GM21528 (cell line): ENCODE results near the gene KRT85.
"Not testable (repeated sequence)": the region's sequence is repeated elsewhere in the genome, so short reads cannot be mapped to it uniquely, and the experiment has no call there.

ENCODE experiments used
- ATAC-seq: cut with Tn5 transposase; IDR thresholded peaks from one replicate; pipeline ENCODE4 v1.9.1; 2021; ENCODE audit warnings: mild to moderate bottlenecking, moderate library complexity; ENCODE audit not compliant: unreplicated experiment, low FRiP score

The KRT85 gene

DNA sequence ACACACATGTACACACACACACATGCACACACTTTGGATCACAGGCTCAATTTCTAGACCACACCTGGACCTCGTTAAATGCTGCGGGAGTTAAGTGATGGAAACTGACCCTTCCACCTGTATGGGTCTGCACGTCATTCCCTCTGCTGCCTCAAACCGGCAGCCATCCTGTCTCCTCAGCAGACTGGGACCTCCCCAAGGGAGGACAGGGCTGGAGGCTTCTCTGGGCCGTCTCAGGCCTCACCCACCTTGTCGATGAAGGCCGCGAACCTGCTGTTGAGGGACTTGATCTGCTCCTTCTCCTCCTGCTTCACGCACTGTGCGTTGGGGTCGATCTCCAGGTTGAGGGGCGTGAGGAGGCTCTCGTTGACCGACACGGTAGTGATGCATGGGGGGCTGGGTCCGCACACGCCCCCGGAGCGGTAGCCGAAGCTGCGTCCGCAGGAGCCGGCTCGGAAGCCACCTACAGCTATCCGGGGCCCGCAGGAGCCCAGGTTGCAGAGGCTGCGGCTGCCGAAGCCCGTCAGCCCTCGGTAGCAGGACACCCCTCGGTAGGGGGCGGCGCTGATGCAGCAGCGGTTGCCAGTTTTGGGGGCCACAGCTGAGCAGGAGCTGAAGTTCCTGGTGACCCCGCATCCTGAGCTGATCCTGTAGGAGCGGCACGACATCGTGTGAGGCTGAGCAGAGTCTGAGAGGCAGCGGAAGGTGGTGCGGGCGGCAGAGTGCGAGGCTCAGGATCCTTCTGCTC lies at the start of gene KRT85:
KRT85 (minus strand) TSS at position 744 of the 748 bp plus-strand sequence; CDS start at position 668, 76 bp downstream.
- ATAC-seq, result no peak

DNA sequence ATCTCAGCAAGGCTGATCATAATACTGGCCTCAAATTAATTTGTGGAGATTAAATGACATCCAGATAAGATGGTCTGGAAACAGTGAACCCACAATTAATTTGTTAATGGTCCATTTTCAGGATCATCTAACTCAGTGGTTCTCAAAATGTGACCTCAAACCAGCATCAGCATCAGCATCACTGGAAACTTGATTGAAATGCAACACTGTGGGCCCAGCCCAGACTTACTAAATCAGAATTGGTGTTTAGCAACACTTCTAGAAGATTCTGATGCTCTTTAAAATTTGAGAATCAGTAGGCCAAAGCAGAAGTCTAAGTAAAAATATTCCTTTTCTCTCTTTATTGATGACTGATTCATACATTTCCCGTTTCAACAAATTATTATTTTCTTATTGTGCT lies 49.5 kb upstream of the KRT85 start:
- ATAC-seq, result no peak

DNA sequence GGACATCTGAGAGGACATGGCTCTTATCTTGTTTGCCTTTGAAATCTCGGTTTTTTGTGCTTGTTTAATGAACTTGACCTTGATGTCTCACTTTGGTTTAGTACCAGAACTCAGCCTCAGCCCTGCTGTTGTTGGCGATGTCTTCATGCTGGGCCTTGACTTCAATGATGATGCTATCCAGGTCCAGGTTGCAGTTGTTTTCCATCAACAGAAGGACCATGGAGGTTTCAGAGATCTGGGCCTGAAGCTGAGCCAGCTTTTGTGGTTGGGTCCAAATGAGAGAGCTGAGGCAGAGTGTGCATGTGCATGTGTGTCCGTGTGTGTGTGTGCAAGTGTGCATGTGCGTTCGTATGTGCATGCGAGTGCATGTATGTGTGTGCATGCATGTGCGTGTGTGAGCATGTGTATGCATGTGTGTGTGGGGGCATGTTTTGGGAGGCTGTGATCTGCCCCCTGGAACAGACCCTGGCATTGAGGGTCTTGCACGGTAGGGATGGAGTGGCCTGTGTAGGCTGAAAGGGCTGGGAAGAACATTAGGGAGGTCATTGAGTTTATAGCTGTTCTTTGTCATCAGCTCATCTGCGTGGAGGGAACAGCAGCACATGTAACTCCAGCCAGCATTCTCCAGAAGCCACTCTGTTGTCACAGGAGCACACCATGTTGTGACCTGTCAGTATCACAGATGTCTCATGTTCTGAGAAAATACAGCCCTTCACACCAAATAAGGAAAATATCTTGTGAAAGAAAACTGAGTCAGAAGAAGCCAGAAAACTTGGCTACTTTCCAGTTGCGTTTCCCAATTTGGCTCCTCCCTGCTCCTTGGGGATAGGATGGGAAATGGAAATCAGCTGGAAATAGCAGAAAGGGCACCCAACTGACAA lies 48.8 kb upstream of the KRT85 start:
- ATAC-seq, result no peak

DNA sequence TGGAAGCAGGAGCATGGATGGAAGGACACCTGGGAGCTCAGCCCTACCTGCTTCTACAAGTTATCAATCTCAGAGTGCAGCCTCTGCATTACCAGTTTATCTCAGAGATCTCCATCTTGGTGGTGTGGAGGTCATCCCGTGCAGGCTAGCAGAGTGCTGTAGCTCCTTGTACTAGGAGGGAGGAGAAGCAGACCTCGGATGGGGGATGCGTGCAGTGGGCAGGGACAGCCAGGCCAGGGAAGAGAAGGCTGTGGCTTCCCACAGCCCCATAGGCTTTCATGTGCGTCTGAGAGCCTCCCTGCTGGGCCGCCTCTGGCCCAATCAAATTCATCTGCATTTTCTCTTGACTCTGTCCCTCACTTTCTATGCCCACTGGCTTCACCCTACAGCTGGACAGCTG lies 47.7 kb upstream of the KRT85 start:
- ATAC-seq, result no peak

DNA sequence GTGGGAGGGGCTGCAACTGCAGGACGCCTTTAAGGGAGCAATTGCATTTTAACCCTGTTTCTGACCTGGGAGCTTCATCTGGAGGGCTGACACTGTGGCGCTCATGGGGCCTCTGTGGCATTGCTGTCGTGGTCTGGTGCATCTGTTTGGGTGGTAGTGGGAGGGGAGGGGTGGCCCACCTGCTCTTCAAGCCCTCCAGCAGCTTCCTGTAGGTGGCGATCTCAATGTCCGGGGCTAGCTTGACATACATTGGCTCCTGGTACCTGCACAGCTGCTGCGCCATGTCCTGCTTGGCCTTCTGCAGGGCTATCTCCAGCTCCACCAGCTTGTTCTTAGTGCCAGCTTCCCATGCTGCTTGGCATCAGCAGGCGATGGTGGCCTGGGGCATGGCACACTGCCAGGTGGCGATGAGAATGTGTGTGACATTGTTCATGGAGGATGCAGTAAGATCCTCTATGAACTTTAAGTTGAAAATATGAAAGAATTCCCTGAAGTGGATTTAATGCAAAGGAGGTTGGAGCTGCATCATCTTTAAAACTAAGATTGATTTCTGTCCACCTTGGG lies 46.6 kb upstream of the KRT85 start:
- no peak for ATAC-seq

DNA sequence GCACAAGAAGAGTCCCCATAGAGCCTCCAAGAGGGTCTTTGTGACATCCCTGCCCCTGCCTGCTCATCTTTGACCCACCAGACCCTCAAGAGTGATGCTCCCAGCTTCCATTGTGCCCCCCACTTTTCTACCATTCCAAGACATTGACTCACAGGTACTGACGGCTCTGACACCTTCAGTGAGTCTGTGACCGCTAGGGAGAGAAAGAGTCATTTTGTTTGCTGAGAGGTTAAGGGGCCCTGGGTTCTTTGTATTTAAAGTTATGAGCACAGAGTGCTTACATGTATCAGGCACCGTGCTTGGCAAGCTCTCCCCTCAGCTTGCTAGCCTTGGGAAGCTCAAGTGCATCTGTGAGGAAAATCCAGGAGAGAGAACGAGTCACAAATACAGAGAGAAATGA lies 45.9 kb upstream of the KRT85 start:
- ATAC-seq, result no peak

DNA sequence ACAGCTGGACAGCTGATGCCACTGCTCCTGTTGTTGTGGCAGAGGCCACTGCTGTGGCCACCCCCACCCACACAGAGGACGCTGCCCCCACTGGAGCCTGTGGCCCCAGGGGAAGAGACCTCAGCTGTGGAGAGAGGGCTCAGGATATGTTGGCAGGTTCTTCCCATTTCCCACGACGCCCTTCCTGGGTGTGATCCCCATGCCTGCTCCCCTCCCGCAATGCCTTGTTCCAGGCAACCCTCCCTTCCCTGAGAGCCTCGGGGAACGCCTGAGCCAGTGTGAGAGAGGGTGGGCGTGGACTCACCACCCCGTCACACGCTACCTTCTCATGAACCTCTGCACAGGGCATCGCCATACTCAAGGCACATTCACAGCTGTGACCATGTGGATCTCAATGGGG lies 44.5 kb upstream of the KRT85 start:
- ATAC-seq, result no peak

DNA sequence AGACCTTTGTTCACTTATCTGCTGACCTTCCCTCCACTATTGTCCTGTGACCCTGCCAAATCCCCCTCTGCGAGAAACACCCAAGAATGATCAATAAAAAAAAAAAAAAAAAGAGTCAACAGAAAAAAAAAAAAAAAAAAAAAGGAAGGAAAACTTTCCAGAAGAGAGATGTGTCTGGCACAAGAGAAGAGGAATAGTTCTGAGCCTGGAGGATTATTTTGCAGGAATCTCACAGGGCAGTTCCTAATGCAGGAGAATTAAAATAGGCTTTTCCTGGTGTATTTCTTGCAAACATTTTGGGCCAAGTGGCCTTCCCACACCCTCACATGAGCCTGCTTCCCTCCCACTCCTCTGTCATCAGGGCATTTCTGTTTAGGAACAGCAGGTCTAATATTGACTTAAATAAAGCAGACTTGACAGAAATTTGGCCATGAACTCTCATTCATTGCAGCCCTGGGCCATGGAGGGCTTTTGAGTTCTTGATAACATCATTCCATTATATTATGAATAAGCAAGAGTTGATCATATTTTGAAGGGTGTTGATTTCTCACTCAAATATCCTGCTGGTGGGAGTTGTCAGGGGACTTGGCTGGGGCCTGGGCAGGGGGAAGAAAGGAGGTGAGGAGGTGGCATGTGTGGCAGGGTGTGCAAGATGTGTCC lies 43.4 kb upstream of the KRT85 start:
- ATAC-seq, result not testable (repeated sequence)

DNA sequence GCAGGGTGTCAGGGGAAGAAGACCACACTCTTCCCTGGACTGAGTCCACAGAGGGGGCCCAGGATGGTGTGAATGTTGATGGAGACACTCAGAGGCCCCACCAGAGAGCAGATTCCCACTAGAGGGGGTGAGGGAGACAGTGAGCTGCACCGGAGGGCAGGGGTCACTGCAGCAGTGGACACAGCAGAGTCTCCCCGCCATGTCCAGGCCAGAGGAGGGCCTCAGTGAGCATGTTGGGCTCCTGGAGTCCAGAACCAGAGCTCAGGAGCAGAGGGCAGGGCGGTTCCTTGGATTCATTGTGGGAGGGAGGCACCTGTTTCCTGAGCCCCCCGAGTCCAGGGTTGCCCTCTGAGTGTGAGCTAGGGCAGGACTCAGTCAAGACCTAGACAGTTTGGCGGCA lies 40.6 kb upstream of the KRT85 start:
- ATAC-seq, result no peak

DNA sequence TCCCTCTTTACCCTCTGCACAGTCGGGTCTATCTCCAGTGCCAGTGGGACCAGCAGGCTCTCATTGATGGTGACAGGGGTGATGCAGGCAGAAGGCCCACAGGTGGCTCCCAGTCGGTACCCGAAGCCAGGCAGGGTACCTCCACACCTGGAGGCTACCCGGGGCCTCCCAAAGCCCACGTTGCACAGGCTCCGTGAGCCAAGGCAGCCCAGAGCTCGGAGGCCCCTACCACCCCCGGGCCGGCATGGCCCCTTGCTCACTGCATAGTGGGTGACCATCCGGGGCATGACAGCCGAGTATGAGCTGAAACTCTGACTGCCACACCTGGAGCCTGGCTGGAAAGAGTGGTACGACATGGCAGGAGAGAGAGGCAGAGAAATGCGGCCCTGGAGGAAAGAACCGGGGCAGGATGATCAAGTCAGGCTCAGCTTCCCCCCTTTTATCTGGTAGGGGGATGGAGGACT lies 38.7 kb upstream of the KRT85 start, which contains the start of gene KRT82:
KRT82 (minus strand) TSS at position 414 of the 464 bp plus-strand sequence; CDS start at position 356, 58 bp downstream.
- no peak for ATAC-seq

DNA sequence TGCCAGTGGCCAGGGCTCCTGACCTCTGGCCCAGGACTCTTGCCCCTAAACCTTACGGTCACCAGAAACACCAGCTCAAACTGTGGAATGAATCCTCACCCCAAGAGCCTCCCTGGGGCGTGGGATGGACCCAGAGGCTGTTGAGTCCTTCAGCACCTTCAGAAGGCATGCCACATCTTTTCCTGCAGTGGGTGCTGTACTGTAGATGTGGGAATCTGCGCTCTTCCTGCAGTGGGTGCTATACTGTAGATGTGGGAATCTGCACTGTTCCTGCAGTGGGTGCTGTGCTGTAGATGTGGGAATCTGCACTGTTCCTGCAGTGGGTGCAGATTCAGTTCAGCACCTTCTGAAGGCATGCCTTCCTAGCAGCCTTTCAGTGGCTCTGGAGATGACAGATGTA lies 37.7 kb upstream of the KRT85 start:
- ATAC-seq, result no peak

DNA sequence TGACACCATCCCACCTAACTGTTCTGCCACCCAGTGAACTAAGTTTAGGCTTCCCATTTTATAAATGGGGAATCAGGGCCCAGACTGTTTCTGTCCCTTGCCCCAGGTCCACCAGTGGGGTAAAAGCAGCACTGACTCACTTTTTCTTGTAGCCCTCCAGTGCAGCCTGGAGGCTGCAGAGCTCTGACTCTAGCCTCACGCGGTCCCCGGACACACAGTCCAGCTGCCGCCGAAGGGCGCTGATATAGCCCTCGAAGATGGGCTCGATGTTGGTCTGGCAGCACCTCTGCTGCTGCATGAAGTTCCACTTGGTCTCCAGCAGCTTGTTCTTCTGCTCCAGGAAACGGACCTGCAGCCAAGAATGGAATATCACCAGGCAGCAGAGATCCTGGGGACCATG lies 36.3 kb upstream of the KRT85 start:
- ATAC-seq, result no peak

DNA sequence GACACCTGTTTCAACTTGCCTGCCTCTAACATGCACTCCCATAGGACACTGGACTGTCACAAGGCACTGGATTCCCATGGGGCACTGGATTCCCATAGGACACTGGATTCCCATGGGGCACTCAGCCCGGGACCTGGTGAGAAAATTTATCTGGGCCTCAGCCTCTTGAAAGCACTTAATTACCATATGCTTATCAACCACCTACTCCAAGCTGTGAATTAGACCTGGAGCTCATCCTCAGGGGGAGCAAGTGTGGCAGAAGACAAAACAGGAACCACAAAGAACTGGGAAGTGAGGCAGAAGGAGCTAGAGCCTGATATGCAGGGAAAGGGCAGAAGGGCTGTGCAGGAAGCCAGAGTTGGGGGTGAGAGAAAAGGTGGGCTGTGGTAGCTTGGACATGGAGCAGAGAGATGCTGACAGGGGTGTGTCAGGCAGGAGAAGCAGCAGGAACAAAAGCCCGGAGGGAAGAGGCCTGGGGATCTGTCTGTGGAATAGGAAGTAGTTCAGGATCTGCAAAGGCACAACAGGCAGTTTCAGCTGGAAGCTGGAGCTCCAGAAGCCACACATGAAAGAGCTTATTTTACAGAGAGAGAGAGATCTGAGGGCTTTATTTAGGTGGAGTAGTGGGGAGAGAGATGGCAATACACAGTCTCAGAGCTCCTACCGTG lies 35.7 kb upstream of the KRT85 start:
- no peak for ATAC-seq

DNA sequence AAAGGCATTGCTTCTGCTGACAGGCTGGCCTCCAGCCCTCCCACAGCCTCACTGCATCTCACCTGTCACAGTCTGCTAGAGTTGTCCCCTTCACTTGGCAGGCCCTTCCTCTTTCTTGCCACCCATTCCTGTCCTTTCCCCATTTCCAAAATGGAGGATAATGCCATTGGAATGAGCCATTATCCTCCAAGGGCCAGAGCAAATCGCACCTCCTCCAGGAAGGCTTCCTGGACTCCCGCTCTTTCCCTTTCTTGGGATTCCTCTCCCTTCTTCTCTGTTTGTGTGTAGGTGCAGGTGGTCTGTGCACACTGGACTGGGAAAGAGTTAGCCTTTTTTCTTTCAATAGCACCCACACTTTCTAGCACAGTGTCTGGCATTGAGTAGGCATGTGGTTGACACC lies 35.1 kb upstream of the KRT85 start:
- ATAC-seq, result no peak

DNA sequence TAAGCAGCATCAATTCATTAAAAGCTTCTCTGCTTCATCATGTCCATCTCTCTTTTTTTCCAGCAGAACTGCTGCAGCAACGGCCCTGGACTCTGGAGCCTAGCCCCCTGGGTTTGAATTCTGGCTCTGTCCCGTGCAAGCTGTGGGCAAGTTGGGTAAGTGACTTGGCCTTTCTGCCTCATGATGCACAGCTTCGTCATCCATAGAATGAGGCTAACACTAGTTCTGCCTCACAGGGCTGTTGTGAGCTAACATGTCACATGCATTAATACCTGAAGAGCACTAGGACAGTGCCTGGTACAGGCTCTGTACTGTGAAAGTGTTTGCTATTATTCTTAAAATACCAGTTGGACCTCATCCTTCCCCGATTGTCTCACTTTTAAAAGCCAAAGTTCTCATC lies 34.6 kb upstream of the KRT85 start:
- no peak for ATAC-seq

DNA sequence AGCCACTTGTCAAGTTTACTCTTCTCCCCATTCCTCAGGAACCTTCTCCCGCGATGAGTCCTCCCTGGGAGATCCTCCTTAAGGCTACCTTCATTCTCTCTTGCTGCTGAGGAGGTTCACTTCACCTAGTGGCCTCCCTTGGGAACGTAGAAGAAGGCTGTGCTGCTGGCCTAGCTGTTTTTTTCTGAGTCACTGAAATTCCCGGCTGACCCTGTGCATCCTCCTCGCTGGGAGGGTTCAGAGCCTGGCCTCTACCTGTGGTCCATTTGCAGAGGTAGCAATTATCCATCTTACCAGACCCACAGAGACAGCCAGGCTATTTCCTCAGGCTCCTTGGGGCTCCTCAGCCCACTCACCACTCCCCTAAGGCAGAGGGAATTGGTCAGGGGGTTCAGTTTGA lies 34.2 kb upstream of the KRT85 start:
- ATAC-seq, result no peak

DNA sequence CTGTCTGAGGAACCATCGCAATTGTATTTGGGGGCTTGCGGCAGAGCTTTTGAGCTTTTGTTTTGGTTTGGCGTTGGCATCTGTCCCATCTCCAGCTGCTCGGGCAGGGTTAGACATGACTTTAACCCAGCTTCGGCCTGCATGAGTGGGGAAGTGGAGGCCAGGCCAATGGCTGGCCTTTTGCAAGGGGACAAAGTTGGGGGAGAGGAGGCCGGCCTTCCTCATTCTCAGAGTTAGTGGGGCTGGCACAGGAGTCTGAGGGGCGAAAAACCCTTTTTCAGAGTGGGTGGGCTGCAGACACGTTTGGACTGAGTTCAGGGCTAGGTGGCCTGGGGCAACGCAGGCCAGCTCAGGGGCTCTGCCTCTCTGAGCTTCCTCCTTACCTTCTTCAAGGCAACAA lies 33.6 kb upstream of the KRT85 start:
- ATAC-seq, result no peak

DNA sequence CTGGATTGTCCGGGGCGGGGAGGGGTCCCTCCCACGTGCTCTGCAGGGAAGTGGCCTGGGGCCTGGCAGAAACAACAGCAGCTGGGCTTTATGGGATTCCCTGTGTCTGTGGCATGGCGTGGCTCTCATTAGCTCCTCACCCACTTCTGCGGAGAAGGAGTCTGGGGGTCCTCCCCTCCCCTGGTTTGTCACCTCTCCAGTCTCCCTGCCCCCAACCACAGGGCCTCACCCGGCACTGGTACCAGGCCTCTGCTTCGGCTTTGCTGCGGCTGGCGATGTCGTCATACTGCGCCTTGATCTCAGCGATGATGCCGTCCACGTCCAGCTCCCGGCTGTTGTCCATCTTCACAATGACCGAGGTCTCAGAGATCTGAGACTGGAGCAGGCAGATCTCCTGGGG lies 32.5 kb upstream of the KRT85 start:
- no peak for ATAC-seq

DNA sequence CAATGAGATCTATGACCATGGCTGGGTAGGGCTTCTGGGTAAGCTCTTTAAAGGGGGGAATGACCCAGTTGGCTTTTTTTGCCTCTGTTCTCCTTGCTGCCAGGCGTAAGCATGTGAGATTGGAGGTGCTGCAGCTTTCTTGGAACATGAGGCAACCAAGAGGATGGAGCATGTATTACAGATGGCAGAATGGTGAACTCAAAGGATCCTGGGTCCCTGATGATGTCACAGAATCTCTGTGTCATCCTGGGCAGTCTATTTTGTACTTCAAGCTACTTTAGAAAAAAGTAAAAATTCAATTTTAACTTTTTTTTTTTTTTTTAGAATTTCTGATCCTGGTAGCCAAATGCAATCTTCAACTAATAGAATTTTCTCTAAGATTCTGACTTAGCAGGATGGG lies 30.9 kb upstream of the KRT85 start:
- no peak for ATAC-seq

DNA sequence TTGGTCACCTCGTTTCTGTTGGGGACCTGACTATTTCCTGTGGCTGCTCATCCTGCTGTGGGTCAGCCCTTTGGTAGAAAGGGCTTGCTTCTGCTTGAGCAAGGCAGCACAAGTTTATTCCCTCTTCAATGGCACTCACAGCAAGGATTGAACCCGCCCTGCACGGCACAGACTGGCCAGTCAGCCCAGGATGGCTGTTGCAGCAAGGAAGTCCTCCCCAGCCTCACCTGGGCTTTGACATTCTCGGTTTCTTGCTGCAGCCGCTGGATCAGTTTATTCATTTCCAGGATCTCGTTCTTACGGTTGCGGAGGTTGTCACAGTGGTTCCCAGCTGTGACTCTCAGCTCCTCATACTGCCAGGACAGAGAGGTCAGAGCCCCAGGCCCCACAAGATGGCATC lies 29.4 kb upstream of the KRT85 start:
- no peak for ATAC-seq
